Chondrocyte (in vitro differentiated cells): Measurements from ENCODE around the gene HSPA12B. TPM values are rescaled to one million over a fixed set of nuclear protein-coding genes. Genes with fewer than 3 reads are reported as not detected.

ENCODE experiments used
- DNase-seq: peaks from one replicate; pipeline ENCODE4 v3.0.0; 2021; ENCODE audit warnings: mixed read lengths, low spot score
- H3K27ac Mint-ChIP-seq: one replicate; pipeline ENCODE4 v1.8.0; 2021; ENCODE audit warnings: mild to moderate bottlenecking, moderate library complexity, mixed read lengths; ENCODE audit not compliant: unreplicated experiment
- H3K27me3 Mint-ChIP-seq: 2 replicates; pipeline ENCODE4 v1.8.0; 2021; ENCODE audit warnings: low read depth, mixed read lengths
- H3K36me3 Mint-ChIP-seq: 2 replicates; pipeline ENCODE4 v1.8.0; 2021; ENCODE audit warnings: low read depth, mixed read lengths
- H3K4me1 Mint-ChIP-seq: 2 replicates; pipeline ENCODE4 v1.8.0; 2021; ENCODE audit warnings: low read depth, mild to moderate bottlenecking, mixed read lengths
- H3K4me3 Mint-ChIP-seq: one replicate; pipeline ENCODE4 v1.8.0; 2021; ENCODE audit warnings: mild to moderate bottlenecking, moderate library complexity, mixed read lengths; ENCODE audit not compliant: unreplicated experiment
- H3K9me3 Mint-ChIP-seq: 2 replicates; pipeline ENCODE4 v1.8.0; 2021; ENCODE audit warnings: low read depth, mixed read lengths
- total RNA-seq: library from RNA; stranded (reverse); gene quantifications from 3 replicates; pipeline ENCODE4 v1.2.1, GENCODE V29; 2021
- TF ChIP-seq, protein P1 (sequence below): fragments of 200-600 bp; sonication (generic); IDR thresholded peaks from 2 replicates; pipeline ENCODE4 v1.5.0; 2021; ENCODE audit warnings: antibody characterized with exemption, mild to moderate bottlenecking, moderate library complexity

The HSPA12B gene
- total RNA-seq, 1 donor from 2014 or later = 0.10 TPM

DNA sequence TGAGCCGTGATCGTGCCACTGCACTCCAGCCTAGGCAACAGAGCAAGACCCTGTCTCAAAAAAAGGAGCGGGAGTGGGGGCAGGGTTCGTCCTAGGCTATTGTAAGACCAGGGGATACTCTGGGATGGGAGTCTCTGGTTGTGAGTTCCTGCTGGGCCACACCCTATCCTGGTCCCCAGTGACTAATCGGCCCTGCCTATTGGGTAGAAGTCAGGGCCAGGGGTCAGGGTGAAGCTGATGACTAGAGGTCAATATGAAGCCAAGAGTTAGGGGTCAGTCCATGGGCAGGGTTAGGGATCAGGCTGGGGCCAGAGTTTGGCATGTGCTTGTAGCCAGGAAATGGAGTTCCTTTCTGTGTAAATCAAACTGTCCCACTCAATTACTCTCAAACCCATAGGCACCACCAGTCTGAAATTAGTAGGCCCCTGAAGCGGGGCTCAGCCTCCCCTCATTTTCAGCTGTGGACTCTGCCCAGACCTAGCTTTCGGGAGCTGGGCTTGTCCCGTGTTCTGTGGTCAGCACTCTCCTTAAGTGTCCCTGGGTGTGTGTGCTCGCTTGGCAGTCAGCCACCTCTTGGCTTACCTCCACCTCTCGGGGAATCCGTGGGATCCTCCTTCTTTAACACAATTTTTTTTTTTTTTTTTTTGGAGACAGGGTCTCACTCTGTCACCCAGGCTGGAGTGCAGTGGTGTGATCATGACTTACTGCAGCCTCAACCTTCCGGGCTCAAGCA, 1.8 kb downstream of the HSPA12B start:
- Mint-ChIP-seq H3K4me1 (no peaks in the 10 kb centered on the region), H3K27ac (no peak overlapping the region), H3K9me3 (no peaks in the 10 kb centered on the region), H3K4me3 (no peak overlapping the region), H3K36me3 (no peaks in the 10 kb centered on the region), H3K27me3 (peaks cover 11% of the 10 kb centered on the region)
- TF ChIP-seq, protein P1, sequence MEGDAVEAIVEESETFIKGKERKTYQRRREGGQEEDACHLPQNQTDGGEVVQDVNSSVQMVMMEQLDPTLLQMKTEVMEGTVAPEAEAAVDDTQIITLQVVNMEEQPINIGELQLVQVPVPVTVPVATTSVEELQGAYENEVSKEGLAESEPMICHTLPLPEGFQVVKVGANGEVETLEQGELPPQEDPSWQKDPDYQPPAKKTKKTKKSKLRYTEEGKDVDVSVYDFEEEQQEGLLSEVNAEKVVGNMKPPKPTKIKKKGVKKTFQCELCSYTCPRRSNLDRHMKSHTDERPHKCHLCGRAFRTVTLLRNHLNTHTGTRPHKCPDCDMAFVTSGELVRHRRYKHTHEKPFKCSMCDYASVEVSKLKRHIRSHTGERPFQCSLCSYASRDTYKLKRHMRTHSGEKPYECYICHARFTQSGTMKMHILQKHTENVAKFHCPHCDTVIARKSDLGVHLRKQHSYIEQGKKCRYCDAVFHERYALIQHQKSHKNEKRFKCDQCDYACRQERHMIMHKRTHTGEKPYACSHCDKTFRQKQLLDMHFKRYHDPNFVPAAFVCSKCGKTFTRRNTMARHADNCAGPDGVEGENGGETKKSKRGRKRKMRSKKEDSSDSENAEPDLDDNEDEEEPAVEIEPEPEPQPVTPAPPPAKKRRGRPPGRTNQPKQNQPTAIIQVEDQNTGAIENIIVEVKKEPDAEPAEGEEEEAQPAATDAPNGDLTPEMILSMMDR = no peak
- DNase-seq = peak; percentile 36

DNA sequence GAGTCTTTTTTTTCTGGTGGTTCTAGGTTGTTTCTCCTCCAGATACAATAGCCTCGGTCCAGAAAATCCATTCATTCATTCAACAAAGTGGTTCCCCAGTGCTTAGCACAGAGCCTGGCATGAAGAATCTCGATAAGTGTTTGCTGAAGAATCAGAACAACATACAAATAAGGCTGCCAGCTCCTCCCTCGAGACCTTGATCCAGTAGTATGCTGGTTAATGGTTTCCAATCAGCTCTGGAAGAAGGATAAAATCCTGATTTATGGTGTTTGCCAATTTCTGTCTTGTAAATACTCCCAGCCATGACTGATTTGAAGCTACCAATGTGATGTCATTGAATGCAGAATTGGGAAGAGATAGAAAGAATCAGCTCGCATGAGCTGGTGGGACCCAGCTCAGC, 3.3 kb downstream of the HSPA12B start:
- peaks cover 5% of the 10 kb centered on the region for H3K27me3 Mint-ChIP-seq
- TF ChIP-seq, protein P1 = no peak
- DNase-seq = no peak
- H3K27ac Mint-ChIP-seq = no peak overlapping the region
- no peaks in the 10 kb centered on the region for H3K4me1 Mint-ChIP-seq
- no peaks in the 10 kb centered on the region for H3K9me3 Mint-ChIP-seq
- H3K4me3 Mint-ChIP-seq = no peak overlapping the region
- H3K36me3 Mint-ChIP-seq = no peaks in the 10 kb centered on the region

DNA sequence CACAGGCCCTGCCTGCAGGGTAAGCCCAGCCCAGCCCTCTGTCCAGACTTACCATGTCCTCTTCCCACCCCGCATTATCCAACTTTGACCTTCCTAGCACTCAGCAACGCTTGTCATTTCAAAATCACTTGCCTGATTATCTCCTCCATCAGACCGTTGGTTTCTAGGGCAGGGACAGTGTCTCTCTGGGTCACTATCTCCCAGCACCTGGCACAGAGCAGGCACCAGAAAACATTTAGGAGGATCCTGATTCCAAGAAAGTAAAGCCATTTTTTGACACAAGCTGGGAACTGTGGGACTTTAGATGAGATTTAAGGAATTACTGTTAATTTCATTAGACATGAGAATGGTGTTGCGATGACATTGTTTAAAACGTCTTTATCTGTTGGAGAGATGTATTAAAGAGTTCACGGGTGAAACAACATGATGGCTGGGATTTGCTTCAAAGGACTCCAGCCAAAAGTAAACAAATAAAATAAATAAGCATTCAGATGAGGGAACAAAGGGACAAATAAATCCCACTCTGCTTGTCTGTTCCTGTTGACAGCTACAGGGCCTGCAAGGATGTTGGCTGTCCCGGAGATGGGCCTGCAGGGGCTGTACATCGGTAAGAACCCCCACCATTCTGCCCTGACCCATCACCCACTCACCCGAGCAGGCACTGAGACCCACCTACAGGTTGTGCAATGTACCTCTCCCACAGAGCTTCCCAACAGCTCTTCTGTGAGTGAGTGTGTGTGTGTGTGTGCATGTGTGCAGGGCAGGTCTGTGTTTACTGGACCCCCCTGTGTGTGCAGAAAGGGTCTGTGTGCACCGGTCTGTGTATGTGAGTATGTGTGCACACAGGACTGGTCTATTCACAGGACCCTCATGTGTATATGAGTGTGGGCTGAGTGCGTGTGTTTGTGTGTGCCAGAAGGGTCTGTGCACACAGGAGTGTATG, 5.9 kb downstream of the HSPA12B start:
- TF ChIP-seq, protein P1 = no peak
- Mint-ChIP-seq H3K4me1 (no peaks in the 10 kb centered on the region), H3K36me3 (no peaks in the 10 kb centered on the region), H3K27me3 (peaks cover 1% of the 10 kb centered on the region), H3K9me3 (no peaks in the 10 kb centered on the region), H3K27ac (no peak overlapping the region), H3K4me3 (no peak overlapping the region)
- peak; percentile 40 for DNase-seq

DNA sequence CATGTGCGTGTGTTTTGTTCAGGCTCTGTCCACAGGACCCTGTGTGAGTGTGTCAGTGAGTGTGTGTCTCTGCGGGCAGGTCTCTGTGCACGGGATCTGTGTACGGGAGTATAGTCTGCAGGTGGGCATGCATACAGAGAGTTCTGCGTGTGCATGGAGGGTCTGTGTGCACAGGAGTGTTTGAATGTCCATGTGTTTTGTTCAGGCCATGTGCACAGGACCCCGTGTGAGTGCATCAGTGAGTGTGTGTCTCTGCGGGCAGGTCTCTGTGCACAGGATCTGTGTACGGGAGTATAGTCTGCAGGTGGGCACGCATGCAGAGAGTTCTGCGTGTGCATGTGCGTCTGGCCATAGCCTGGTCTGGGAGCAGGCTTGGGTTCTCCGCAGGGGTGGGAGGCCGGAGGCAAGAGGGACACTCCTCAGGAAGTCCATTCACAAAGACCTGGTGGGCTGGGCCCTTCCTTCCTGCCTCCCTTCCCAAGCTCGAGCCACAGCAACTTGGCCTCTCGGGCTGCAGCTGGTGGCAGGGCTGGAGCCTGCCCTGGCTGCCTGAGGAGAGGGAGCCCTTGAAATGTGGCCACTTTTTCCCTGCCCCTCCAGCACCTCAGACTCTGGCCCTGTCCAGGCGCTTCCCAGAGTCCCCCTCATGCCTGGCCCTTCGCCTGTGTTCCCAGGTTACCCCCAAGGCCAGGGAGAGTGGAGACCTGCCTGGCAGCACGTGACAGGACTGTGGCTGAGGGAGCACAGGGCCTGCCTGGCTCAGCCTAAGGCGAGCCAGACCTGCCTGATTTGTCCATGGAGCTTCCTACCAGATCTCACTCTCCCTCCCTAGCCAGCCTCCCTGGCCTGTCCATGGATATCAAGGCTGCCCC, 6.8 kb downstream of the HSPA12B start:
- DNase-seq = peak; percentile 67
- Mint-ChIP-seq H3K27ac (no peak overlapping the region), H3K9me3 (no peaks in the 10 kb centered on the region)

More for the DNA sequence above, 6.8 kb downstream of the HSPA12B start:
- Mint-ChIP-seq H3K36me3 (no peaks in the 10 kb centered on the region), H3K4me1 (no peaks in the 10 kb centered on the region), H3K4me3 (no peak overlapping the region), H3K27me3 (peaks cover 1% of the 10 kb centered on the region)
- TF ChIP-seq, protein P1 = no peak
